ENCODE results near the gene PDE1C.

GRCh38 chr7:31805209-31805818, 264.9 kb downstream of the PDE1C start:
- TF ChIP-seq TAF1 (IDR thresholded peaks at IDR 0.05; ENCODE audit: borderline replicate concordance, insufficient read depth, low read length) (no peak), POLR2AphosphoS5 (IDR thresholded peaks at IDR 0.05; ENCODE audit: low read depth, low read length) (no peak), REST (IDR thresholded peaks at IDR 0.05; ENCODE audit: insufficient read depth in 1 of 2, low read depth in 2 of 2, low read length in 2 of 2) (no peak), SIN3A (IDR thresholded peaks at IDR 0.05; ENCODE audit: borderline replicate concordance, insufficient read depth, low read length) (no peak)
